SK-N-SH treated with all-trans-retinoic acid at 6 μM for 48 hours (cell line): Measurements from ENCODE around the gene SLC25A20.

Experiments
- CREB5 ChIP-seq: fragments of 250-450 bp; sonication (Bioruptor Pico); IDR thresholded peaks from 2 replicates; pipeline ENCODE4 v1.5.1; 2020; ENCODE audit warnings: low read depth, mild to moderate bottlenecking, moderate library complexity
- ESRRG ChIP-seq: fragments of 250-450 bp; sonication (Bioruptor Pico); IDR thresholded peaks from 2 replicates; pipeline ENCODE4 v1.6.1; 2021; ENCODE audit warnings: mild to moderate bottlenecking
- ISL1 ChIP-seq: fragments of 250-450 bp; sonication (Bioruptor Pico); IDR thresholded peaks from 2 replicates; pipeline ENCODE4 v2.1.2; 2022; ENCODE audit warnings: mild to moderate bottlenecking, moderate library complexity
- PPARA ChIP-seq: fragments of 250-450 bp; sonication (Bioruptor Pico); IDR thresholded peaks from 2 replicates; pipeline ENCODE4 v1.5.0; 2020; ENCODE audit warnings: mild to moderate bottlenecking, borderline replicate concordance
- SNAI2 ChIP-seq: fragments of 250-450 bp; sonication (Bioruptor Pico); IDR thresholded peaks from 2 replicates; pipeline ENCODE4 v1.5.0; 2020; ENCODE audit warnings: mild to moderate bottlenecking, moderate library complexity
- TCF4 ChIP-seq: fragments of 250-450 bp; sonication (Bioruptor Pico); IDR thresholded peaks from 2 replicates; pipeline ENCODE4 v1.8.0; 2021; ENCODE audit warnings: mild to moderate bottlenecking, moderate library complexity, borderline replicate concordance
- TOX ChIP-seq: fragments of 250-450 bp; sonication (Bioruptor Pico); IDR thresholded peaks from 2 replicates; pipeline ENCODE4 v1.8.0; 2021; ENCODE audit warnings: mild to moderate bottlenecking, moderate library complexity, borderline replicate concordance
- ZC3H10 ChIP-seq: fragments of 250-450 bp; sonication (Bioruptor Pico); IDR thresholded peaks from 2 replicates; pipeline ENCODE4 v1.5.1; 2021; ENCODE audit warnings: mild to moderate bottlenecking, moderate library complexity
- ZFP3 ChIP-seq: fragments of 250-450 bp; sonication (Bioruptor Pico); IDR thresholded peaks from 2 replicates; pipeline ENCODE4 v1.5.0; 2020; ENCODE audit warnings: mild to moderate bottlenecking, moderate library complexity
- ZFP30 ChIP-seq: fragments of 450-650 bp; formaldehyde crosslinking; IDR thresholded peaks from 2 replicates; pipeline ENCODE4 v1.5.0; 2022; ENCODE audit warnings: mild to moderate bottlenecking, moderate library complexity
- ZNF8 ChIP-seq: fragments of 450-650 bp; formaldehyde crosslinking; IDR thresholded peaks from 2 replicates; pipeline ENCODE4 v1.5.0; 2020; ENCODE audit warnings: mild to moderate bottlenecking, moderate library complexity
- TF ChIP-seq, protein P1 (sequence below): fragments of 250-450 bp; sonication (Bioruptor Pico); IDR thresholded peaks from 2 replicates; pipeline ENCODE4 v1.5.0; 2020; ENCODE audit warnings: mild to moderate bottlenecking, moderate library complexity
- TF ChIP-seq, protein P2 (sequence below): fragments of 250-450 bp; sonication (Bioruptor Pico); IDR thresholded peaks from 2 replicates; pipeline ENCODE4 v1.8.0; 2020; ENCODE audit warnings: mild to moderate bottlenecking, moderate library complexity, borderline replicate concordance
- TF ChIP-seq, protein P3 (sequence below): fragments of 250-450 bp; sonication (Bioruptor Pico); IDR thresholded peaks from 2 replicates; pipeline ENCODE4 v1.5.1; 2021; ENCODE audit warnings: mild to moderate bottlenecking, moderate library complexity

- TF ChIP-seq CREB5 (CRISPR knock-in tag) (no peak), ZC3H10 (CRISPR knock-in tag) (no peak), ZFP30 (CRISPR knock-in tag) (no peak), ESRRG (CRISPR knock-in tag) (no peak), ZNF8 (CRISPR knock-in tag) (no peak), SNAI2 (CRISPR knock-in tag) (no peak), PPARA (no peak), TOX (CRISPR knock-in tag) (no peak), TCF4 (no peak), ZFP3 (CRISPR knock-in tag) (no peak), ISL1 (CRISPR knock-in tag) (no peak)
- TF ChIP-seq, protein P1, sequence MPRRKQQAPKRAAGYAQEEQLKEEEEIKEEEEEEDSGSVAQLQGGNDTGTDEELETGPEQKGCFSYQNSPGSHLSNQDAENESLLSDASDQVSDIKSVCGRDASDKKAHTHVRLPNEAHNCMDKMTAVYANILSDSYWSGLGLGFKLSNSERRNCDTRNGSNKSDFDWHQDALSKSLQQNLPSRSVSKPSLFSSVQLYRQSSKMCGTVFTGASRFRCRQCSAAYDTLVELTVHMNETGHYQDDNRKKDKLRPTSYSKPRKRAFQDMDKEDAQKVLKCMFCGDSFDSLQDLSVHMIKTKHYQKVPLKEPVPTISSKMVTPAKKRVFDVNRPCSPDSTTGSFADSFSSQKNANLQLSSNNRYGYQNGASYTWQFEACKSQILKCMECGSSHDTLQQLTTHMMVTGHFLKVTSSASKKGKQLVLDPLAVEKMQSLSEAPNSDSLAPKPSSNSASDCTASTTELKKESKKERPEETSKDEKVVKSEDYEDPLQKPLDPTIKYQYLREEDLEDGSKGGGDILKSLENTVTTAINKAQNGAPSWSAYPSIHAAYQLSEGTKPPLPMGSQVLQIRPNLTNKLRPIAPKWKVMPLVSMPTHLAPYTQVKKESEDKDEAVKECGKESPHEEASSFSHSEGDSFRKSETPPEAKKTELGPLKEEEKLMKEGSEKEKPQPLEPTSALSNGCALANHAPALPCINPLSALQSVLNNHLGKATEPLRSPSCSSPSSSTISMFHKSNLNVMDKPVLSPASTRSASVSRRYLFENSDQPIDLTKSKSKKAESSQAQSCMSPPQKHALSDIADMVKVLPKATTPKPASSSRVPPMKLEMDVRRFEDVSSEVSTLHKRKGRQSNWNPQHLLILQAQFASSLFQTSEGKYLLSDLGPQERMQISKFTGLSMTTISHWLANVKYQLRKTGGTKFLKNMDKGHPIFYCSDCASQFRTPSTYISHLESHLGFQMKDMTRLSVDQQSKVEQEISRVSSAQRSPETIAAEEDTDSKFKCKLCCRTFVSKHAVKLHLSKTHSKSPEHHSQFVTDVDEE = no peak
- TF ChIP-seq, protein P2, sequence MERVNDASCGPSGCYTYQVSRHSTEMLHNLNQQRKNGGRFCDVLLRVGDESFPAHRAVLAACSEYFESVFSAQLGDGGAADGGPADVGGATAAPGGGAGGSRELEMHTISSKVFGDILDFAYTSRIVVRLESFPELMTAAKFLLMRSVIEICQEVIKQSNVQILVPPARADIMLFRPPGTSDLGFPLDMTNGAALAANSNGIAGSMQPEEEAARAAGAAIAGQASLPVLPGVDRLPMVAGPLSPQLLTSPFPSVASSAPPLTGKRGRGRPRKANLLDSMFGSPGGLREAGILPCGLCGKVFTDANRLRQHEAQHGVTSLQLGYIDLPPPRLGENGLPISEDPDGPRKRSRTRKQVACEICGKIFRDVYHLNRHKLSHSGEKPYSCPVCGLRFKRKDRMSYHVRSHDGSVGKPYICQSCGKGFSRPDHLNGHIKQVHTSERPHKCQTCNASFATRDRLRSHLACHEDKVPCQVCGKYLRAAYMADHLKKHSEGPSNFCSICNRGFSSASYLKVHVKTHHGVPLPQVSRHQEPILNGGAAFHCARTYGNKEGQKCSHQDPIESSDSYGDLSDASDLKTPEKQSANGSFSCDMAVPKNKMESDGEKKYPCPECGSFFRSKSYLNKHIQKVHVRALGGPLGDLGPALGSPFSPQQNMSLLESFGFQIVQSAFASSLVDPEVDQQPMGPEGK (CRISPR knock-in tag) = no peak
- TF ChIP-seq, protein P3, sequence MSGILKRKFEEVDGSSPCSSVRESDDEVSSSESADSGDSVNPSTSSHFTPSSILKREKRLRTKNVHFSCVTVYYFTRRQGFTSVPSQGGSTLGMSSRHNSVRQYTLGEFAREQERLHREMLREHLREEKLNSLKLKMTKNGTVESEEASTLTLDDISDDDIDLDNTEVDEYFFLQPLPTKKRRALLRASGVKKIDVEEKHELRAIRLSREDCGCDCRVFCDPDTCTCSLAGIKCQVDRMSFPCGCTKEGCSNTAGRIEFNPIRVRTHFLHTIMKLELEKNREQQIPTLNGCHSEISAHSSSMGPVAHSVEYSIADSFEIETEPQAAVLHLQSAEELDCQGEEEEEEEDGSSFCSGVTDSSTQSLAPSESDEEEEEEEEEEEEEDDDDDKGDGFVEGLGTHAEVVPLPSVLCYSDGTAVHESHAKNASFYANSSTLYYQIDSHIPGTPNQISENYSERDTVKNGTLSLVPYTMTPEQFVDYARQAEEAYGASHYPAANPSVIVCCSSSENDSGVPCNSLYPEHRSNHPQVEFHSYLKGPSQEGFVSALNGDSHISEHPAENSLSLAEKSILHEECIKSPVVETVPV (CRISPR knock-in tag) = no peak
These were observed 79.2 kb downstream of the SLC25A20 start for GRCh38 chr3:48819234-48820221.
